Activated CD4-positive, CD25-positive, alpha-beta regulatory T cell treated with anti-CD3 and anti-CD28 coated beads, Interleukin-2, amount 50 U/mL, for 72 hours (primary cell): ENCODE results near the gene NHSL2.
"Not testable (repeated sequence)": the region's sequence is repeated elsewhere in the genome, so short reads cannot be mapped to it uniquely, and the experiment has no call there.

Source experiments
- DNase-seq: peaks from one replicate; pipeline ENCODE4 v3.0.0; 2021

The NHSL2 gene

DNA sequence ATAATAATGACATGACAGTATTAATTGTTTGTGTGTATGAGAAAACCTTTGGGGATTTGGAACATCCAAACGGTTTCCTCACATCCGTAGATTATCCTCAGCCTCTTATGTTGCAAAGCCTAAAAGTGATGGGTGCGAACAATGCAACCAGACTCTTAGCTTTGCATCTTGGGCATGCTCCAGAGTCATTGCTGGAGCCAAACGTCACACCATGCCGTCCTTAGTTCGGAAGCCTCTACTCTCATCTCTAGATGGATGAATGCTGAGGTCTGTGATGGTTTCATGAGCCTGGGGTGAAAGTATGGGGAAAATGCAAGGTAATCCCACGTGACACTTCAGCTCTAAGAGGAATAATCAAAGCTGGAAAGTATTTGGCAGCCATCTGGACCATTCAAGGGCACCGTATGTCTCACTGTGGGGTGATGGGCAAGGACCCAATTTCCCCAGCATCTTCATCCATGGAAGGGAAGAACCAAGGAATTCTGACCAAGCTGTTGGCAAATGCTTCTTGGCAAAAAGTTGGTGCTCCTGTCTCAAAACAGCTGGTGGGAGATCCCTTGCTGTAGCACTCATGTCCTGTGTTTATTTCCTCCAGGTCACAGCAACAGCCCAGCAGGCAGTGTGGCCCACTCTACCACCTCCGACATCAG lies 227.3 kb downstream of the NHSL2 start:
- DNase-seq, result no peak

- DNase-seq, result no peak
Measured at GRCh38 chrX:72139538-72139937, 228.9 kb downstream of the NHSL2 start.

- no peak for DNase-seq
Measured at GRCh38 chrX:72141372-72142004, 230.8 kb downstream of the NHSL2 start.

GRCh38 chrX:72142094-72142793 lies 231.6 kb downstream of the NHSL2 start:
- no peak for DNase-seq

DNA sequence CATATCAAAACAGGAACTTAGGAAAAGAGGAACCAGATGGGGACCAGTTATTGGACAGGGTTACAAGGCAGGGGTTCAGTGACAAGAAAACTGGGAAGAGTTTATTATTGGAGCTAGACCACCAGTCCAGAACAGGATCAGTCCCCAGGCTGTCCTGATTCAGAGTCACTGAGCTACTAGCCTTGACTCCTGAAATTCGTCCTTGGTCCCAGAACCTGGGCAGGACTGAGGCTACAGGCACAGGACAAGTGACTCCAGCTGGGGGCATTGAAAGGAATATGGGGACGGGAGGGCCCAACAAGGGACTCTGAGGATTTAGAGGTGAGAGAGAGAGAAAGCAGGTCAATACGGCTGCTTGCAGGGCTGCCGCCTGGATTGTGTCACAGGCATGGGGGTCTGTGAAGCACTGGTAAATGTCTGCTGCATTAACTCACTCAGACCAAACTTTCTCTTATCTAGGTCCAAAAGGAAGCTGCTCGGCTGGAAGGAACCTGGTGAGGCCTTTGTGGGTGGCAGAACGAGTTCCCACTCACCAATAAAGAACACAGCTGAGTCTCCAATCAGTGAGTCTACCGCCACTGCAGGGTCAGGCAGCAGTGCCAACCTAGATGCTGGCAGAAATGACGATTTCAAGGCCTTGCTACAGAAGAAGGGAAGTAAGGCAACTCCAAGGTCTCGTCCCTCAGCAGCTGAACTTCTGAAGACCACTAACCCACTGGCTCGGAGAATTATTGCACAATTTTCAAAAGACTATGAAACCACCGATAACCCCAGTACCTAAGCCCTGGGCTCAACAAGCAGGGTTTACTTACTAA lies 232.4 kb downstream of the NHSL2 start:
- no peak for DNase-seq

DNA sequence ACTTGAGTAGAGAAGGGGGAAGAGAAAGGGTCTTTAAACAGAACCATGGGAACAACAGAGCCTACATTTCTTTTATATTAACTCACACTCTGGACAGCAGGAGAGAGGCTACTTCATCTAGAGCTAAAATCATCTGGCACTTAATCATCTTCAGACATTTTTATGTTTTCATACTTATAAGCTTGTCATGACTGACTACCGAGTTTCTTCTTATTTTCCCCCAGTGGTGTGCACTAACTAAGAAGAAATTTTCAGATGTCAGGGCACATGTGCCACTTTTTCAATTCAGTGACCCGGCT lies 232.9 kb downstream of the NHSL2 start:
- no peak for DNase-seq

GRCh38 chrX:72145181-72145580 lies 234.5 kb downstream of the NHSL2 start:
- DNase-seq, result no peak

- no peak for DNase-seq
Measured at GRCh38 chrX:72146527-72146926, 235.9 kb downstream of the NHSL2 start.

GRCh38 chrX:72158773-72159172 lies 248.1 kb downstream of the NHSL2 start:
- DNase-seq, result no peak

DNA sequence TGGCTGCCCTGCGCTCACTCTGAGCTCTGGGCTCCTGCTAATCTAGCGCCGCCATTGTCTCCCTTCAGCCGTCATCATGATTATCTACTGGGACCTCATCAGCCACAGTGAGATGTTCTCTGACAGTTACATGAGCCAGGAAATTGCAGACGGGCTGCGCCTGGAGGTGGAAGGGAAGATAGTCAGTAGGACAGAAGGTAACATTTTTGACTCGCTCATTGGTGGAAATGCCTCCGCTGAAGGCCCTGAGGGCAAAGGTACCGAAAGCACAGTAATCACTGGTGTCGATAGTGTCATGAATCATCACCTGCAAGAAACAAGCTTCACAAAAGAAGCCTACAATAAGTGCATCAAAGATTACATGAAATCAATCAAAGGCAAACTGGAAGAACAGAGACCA lies 249.1 kb downstream of the NHSL2 start:
- DNase-seq, result no peak

DNA sequence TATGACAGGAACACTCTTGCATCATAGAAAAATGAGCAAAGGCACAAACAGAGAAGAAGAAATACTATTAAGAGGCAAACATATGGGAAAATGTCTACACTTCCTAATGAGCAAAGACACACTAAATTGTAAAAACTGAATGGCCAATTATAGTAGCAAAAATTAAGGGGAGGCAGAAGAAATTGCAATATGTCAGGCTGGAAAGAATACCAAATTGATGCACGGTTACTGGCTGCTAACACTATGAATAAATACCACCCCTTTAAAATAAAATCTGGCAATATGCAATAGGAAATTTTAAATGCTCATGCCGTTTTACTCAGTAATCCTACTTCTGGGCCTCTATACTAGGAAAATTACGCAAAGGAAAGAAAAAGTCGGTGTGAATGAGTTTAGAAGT lies 254.9 kb downstream of the NHSL2 start:
- DNase-seq, result no peak

GRCh38 chrX:72169008-72169728 lies 258.5 kb downstream of the NHSL2 start:
- no peak for DNase-seq

GRCh38 chrX:72176289-72176688 lies 265.6 kb downstream of the NHSL2 start:
- DNase-seq, result not testable (repeated sequence)

GRCh38 chrX:72176981-72177380 lies 266.3 kb downstream of the NHSL2 start:
- DNase-seq, result no peak

- DNase-seq, result no peak
Measured at GRCh38 chrX:72180539-72180938, 269.9 kb downstream of the NHSL2 start.

- peak; percentile 73 for DNase-seq
Measured at GRCh38 chrX:72181178-72182125, 270.8 kb downstream of the NHSL2 start, which contains the start of gene PIN4. TSS of gene PIN4 (plus strand) at chrX:72181757. CDS start at chrX:72181786, 29 bp downstream.

DNA sequence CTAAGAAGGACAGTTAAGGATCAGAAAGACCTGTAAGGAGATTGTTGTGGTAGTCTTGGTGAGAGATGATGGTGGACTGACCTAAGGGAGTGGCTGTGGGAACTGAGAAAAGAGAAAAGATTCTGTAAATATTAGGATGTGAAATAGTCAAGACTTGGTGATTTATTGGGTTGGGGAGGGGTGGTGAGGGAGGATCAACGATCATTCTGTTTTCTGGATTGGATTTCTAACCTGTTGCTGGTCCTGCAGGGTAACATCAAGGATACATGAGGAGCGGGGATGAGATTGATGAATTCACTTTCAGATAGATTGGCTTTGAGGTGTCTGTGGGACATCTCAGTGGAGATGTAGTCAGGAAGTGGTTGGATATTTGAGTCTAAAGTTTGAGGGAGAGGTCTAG lies 272.3 kb downstream of the NHSL2 start:
- DNase-seq, result no peak

GRCh38 chrX:72201836-72202536 lies 291.3 kb downstream of the NHSL2 start:
- DNase-seq, result no peak
